Stimulated activated CD8-positive, alpha-beta memory T cell treated with anti-CD3 and anti-CD28 coated beads, Interleukin-2, amount 100 ng/mL, for 48 hours (primary cell): ENCODE data around the gene EIF3B.
"Not testable (repeated sequence)": the region's sequence is repeated elsewhere in the genome, so short reads cannot be mapped to it uniquely, and the experiment has no call there.

Experiments
- DNase-seq, 2 donors: peaks; one replicate each; pipeline ENCODE4 v3.0.0-alpha.2; 2020; ENCODE audit warnings: low read depth in 2 of 2

EIF3B gene

DNA sequence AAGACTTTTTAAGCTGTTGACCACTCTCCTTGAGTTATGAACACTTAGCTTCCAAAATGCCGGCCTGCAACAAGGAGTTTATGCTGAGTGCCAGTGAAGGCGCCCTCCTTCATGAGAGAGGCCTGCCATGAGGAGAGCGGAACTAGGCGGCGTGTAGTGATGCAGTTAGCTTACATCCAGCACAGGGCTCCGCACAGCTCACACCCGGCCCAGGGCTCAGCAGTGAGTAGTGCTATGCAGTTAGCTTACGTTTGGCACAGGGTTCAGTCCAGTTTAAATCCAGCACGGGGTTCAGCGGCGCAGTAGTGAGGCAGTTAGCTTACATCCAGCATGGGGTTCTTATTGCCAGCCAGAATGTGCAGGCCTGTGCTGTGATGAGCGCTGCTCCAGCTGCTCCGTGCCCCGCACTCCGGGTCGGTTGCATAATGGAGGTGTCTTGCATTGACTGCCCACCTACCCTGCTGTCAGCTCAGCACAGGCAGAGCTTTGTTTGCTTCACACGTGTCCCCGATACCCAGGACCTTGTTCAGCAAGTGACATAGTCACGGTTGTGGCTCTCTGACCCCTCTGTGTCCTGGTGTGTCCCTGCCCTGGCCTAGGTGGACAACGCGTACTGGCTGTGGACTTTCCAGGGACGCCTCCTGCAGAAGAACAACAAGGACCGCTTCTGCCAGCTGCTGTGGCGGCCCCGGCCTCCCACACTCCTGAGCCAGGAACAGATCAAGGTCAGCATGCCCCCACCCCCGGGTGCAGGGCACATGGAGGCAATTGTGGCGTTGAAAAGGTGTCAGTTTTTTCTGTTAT is 21.9 kb downstream of the EIF3B start:
- DNase-seq, result no peak

DNA sequence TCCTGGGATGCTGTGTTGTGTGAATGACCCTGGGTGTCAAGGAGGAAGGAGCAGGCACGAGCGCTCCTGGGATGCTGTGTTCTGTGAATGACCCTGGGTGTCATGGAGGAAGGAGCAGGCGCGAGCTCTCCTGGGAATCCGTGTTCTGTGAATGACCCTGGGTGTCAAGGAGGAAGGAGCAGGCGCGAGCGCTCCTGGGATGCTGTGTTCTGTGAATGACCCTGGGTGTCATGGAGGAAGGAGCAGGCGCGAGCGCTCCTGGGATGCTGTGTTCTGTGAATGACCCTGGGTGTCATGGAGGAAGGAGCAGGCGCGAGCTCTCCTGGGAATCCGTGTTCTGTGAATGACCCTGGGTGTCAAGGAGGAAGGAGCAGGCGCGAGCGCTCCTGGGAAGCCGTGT is 22.9 kb downstream of the EIF3B start:
- DNase-seq, result not testable (repeated sequence)

DNA sequence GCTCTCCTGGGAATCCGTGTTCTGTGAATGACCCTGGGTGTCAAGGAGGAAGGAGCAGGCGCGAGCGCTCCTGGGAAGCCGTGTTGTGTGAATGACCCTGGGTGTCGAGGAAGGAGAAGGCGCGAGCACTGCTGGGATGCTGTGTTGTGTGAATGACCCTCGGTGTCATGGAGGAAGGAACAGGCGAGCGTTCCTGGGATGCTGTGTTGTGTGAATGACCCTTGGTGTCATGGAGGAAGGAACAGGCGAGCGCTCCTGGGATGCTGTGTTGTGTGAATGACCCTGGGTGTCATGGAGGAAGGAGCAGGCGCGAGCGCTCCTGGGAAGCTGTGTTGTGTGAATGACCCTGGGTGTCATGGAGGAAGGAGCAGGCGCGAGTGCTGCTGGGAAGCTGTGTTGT is 23.5 kb downstream of the EIF3B start:
- DNase-seq, result not testable (repeated sequence)

DNA sequence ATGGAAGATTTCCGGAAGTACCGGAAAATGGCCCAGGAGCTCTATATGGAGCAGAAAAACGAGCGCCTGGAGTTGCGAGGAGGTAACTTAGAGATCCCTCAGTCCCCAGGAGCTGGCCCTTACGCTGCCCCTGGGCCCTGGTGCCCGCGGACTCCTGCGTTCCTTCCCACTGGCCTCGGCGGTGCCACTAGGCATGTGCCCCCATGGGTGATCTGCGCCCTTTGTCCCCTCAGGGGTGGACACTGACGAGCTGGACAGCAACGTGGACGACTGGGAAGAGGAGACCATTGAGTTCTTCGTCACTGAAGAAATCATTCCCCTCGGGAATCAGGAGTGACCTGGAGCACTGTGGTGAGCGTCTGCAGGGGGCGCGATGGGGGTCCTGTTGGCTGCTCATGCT is 24.5 kb downstream of the EIF3B start:
- no peak for DNase-seq

DNA sequence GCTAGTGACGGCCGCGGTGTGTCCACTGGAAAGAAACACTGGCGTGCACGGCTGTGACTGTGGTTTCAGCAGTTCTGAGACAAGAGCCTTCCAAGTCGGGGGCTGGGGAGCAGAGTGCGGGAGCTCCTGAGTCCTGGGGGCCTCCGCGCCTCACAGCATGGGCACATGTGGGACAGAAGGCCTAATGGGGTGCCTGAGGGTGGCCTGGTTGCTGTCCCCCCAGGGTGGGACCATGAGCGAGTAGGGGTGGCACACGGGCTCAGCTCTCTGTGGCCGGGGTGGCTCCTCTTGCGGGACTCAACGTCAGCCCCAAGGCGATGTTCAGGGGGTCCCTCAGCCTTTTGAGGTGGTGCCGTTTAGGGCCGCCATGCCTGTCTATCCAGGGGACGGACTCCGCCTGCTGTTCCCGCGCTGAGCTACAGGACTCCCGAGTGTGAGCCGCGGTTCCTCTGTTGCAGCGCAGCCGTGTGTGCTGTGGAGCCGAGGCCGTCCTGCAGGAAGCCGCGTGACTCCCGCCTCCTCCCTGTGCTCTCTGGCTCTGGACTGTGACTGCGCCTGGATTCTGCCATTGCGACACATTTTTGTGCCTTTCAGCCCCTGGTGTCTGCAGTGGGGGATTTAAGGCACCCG is 25.3 kb downstream of the EIF3B start:
- no peak for DNase-seq

DNA sequence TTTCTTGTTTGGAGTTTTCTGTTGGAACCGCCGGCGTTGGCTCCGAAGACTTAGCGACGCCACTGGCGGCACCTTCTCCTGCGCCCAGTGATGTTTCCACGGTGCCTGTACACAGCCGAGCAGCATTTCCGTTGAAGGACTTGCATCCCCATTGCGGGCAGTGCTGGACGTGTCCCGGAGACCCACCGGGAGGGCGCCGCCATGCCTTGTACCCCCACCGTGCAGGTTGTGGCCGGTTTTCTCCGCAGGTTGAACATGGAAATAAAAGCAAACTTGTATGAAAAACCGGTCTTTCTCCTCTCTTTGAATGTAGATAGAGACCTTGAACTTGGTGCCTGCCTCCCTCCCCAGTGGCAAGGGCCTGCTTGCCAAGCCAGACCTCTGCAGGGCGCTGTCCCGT is 25.8 kb downstream of the EIF3B start:
- DNase-seq, result no peak

DNA sequence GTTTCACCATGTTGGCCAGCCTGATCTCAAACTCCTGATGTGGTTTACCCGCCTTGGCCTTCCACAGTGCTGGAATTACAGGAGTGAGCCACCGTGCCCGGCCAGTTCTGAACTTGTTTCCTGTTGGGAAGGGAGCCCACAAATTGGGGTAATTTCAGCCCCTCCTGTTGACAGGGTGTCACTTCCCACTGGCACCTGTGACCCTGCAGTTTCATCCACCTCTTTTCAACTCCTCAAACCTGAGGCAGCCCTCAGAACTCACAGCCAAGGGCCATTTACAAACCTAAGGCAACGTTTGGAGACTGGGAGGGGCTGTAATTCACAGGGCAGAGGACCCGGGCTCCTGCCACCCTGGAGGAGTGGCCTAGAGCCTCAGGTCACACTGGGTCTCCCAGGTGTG is 26.6 kb downstream of the EIF3B start:
- DNase-seq, result no peak

DNA sequence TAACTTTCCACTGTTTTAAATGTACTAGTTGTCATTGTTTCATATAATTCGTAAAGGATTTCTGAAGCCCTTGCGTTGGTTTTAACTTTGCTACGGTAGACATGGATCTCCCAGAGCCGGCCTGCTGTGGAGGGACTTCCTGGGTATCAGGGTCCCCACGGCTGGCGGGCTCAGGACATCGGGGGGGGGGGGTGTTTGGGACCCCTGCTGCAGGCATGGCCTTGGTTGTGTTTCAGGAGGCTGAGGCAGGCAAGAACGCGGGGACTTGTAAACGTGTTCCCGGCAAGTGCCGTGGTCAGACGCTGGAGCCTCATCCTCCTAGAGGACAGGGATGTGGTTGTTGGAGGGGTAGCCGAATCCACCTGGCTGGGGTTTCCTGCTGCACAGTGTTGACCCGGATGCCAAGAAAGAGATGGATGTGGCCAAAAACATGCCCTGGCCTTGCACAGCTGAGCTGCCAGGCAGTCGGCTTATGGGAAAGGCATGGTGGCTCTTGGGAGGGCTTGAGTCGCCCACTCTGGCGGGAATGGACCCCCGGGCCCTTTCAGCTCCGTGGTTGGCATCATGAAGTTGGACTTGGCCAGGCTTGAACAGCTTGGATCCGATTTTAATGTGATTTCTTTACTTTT is 27.4 kb downstream of the EIF3B start:
- DNase-seq, result no peak

DNA sequence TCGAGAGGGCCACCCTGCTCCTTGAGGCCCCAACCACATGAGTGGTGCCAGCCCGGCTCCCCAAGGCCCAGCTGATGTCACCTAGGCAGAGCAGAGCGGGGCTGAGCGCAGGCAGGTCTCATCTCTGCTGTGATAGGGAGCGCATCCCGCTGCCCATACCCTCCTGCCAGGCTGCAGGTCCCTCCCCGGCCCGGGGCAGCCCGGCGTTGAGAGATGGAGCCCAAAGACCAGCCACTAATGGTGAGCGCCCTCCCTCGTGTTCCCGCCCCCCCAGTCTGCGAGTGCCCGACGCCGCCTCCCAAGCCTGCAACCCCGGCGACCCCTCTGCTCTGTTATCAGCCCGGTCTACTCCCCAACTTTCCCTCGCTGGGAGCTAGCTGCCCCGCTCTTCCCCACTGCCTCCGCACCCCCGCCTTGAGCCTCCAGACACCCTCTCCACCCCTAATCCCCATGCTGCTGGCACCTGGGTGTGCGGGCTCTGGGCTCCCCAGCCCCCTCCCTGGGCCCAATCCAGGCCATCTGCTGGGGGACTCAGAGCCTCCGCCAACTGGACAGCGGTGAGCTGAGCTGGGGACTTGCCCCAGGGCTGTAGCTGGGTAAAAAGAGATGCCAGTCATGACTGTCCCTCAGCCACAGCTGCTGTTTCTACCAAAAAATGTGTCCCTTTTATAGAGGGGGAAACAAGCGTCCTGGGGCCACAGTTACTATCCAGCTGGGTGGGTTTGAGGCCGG is 29.1 kb downstream of the EIF3B start:
- DNase-seq, result no peak

DNA sequence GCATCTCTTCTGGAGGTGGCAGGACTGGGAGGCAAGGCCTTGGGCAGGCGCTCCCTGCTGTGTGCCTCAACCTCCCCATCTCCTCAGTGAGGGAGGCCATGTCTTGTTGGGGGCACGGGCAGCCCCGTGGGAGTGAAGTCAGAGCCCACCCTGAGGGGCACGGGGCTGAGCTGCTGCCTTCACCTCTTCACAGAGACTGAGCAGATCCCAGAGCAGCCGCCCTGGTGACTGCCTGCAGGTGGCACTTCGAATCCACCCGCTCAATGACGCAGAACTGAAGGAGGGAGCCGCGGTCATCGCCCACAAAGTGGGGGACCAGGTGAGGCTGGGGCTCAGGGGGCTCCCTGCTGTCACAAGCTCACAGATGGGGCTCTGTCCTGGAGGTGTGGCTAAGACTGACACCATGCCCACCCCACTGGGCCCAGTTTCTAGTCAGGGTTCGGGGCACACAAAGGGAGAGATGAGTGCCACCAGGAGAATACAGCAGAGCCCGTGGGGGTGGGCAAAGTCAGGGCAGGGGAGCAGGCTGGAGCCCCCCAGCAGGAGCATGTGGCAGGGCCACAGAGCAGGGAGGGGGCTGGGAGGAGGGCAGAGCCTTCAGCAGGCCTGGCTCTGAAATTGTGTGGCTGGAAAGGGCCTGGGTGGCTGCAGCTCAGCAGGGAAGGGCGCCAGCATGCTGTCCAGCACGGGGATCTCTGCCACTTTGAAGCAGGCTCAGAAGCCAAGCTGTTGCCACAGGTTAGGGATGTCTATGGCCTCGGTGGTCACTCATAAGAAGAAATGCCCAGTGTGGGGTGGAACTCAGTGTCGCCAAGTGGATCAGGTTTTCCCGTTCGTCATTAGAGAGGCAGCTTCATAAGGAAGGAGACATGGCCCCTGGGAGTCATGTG is 30.0 kb downstream of the EIF3B start:
- DNase-seq, result no peak

DNA sequence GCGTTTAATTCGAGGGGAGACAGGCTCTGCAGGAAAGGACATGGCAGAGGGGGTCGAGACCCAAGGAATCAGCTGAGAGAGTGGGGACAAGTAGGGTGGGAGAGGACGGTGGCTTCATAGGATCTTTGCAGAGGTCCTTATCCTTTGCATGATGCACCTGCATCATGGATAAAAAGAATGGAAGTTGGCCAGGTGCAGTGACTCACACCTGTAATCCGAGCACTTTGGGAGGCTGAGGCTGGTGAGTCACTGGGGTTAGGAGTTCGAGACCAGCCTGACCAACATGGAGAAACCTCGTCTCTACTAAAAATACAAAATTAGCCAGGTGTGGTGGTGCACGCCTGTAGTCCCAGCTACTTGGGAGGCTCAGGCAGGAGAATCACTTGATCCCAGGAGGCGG is 31.5 kb downstream of the EIF3B start:
- not testable (repeated sequence) for DNase-seq

DNA sequence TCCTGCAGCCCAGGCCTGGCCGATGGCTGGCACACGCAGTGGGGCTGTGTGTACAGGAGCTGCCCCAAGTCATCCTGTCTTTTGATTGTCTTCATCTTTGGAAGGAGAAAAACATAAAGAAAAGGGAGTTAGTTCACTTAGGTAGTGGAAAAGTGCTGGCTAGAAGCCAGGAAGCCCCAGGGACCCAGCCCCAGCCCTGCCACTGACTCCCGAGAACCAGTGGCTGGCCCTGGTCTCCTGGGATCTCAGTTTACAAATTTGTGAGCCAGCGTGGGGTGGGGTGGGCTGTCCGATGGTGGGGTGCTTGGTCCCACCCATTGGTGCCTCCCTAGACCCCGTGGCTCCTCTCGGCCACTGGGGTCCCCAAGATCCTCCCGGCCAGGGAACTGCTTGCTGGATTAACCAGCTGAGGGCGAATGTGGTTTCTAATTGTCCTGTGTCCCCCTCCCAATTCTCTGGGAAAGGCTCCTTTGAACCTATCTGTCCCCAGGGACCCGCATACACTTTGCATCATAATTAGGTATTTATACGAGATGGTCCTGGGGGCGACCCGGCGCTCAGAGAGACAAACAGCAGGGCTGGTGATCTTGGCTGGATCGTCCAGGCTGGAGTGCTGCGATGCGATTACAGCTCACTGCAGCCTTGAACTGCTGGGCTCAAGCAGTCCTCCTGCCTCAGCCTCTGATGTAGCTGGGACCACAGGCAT is 32.5 kb downstream of the EIF3B start:
- DNase-seq, result no peak

DNA sequence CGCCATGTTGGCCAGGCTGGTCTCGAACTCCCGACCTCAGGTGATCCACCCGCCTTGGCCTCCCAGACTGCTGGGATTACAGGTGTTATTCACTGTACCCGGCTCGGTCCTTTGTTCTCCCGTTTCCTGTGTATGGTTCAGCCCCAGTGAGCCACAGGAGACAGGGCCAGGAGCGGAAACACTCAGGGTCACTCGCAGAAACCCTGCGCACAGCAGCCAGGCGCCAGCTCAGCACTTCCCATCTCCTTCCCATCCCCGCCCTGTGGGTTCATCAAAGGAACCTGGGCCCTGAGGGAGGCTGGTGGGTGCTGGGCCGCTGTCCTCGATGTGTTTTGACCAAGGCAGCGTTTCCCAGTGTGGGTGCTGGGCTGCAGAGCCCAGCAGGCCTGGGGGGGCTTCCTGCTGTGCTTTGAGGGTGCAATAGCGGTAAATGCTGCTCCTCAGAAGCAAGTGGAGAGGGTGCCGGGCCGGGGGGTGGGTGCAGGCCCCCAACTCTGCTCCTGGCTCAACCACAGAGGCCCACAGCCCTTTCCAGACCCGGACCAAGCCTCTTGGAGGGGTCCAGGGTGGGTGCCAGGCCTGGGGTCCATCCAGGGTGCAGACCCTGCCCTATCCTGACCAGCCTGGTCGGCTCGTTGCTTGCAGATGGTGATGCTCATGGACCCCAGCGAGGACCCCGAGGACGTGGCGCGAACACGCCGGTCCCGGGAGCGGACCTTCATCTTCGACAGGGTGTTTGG is 33.4 kb downstream of the EIF3B start:
- no peak for DNase-seq

DNA sequence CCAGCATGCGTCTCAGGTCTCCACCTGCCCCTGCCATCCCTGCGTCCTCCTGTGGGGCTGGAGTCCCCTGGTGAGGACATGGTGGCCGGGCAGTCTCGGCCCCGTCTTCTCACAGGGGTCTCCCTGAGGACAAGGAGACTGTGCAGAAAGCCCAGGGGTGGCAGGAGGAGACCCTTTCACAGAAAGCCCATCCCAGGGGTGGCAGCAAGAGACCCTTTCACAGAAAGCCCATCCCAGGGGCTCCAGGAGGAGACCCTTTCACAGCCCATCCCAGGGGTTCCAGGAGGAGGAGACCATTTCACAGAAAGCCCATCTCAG is 34.0 kb downstream of the EIF3B start:
- no peak for DNase-seq

DNA sequence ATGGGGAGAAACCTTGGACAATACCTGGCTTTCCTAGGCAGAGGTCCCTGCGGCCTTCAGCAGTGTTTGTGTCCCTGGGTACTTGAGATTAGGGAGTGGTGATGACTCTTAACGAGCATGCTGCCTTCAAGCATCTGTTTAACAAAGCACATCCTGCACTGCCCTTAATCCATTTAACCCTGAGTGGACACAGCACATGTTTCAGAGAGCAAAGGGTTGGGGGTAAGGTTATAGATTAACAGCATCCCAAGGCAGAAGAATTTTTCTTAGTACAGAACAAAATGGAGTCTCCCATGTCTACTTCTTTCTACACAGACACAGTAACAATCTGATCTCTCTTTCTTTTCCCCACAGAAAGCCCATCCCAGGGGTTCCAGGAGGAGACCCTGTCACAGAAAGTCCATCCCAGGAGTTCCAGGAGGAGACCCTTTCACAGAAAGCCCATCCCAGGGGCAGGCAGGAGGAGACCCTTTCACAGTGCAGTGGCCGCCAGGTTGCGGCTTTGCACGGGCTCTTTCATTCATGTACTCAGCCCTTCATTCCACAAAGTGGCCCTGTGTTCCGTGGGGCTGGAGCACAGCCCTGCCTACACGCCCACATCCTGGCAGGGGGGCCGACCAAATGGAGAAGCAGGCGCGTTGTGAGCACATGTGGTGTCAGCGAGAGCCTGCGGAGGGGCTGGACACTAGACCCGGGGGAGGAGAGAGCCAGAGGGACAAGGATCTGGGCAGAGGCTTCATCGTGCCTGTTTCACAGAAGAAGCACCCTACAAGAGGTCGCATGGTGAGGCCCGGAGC is 35.6 kb downstream of the EIF3B start:
- DNase-seq, result not testable (repeated sequence)

DNA sequence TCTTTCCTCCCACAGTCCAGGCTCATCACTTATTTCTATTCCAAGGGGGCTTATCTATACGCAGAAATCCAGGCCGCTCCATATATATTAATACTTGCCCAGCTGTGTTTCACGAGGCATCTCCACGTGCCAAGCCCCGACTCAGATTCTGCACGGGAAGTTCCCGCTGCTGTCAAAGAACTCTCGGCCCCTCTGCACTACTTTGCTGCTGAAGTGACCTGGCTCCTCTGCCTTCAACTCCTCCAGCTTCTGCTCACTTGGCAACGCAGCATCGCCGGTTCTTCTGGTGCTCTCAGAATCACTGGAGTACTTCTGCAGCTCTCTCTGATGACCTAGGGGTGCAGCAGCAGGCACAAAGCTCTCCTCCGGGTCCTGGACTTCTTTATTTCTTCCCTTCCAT is 39.1 kb downstream of the EIF3B start:
- DNase-seq, result no peak

DNA sequence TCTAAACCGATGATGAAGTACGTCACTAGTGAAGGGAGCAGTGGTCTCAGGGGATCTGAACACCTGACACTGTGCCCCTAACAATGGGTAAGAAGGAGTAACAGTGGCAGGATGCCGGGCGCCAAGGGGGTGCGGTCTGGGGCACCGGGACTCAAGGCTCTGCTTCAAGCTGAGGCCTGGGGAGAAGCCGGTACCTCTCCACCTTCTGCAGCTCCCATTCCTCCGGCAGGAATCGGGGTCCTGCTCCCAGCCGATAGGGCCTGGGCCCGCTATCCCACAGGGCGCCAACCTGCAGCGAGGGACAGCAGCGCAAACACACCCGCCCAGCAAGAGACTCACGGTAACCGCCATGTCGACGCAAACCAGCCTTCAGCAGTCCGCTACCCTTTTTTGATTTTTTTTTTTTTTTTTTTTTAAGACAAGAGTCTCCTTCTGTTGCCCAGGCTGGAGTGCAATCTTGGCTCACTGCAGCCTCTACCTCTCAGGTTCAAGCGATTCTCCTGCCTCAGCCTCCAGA is 40.0 kb downstream of the EIF3B start:
- DNase-seq, result no peak

DNA sequence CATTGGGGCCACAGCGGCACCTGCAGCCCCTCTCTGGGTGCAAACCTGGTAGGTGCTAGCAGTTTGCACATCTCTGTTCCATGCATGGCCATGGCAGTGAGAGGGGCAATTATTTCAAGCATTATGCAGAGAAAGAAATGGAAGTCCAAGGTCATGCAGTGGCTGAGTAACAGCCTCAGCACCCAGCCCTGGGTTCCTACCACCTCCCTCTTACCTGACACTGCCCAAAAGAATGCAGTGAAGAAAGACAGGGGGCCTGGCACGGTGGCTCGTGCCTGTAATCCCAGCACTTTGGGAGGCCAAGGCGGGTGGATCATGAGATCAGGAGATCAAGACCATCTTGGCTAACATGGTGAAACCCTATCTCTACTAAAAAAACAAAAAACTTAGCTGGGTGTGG is 43.9 kb downstream of the EIF3B start:
- no peak for DNase-seq
